Activated gamma-delta T cell treated with anti-CD3 and anti-CD28 coated beads, Interleukin-2, amount 50 U/mL, for 16 hours (primary cell): ENCODE data around the gene CD300LF.

Source experiments
- DNase-seq: peaks from one replicate; pipeline ENCODE4 v3.0.0-alpha.2; 2020; ENCODE audit warnings: low read depth

Gene CD300LF

GRCh38 chr17:74712756-74713155, at the start of gene CD300LF:
TSS of gene CD300LF (minus strand) at chr17:74712923. CDS start at chr17:74712866, 57 bp downstream.
- no peak for DNase-seq

GRCh38 chr17:74761931-74762330, 49.2 kb upstream of the CD300LF start:
- DNase-seq, result no peak

- DNase-seq, result no peak
Observed at GRCh38 chr17:74761419-74761818, 48.7 kb upstream of the CD300LF start.

- no peak for DNase-seq
Observed at GRCh38 chr17:74760404-74761105, 47.8 kb upstream of the CD300LF start.

- no peak for DNase-seq
Observed at GRCh38 chr17:74759941-74760340, 47.2 kb upstream of the CD300LF start.

GRCh38 chr17:74759243-74759801, 46.6 kb upstream of the CD300LF start:
- no peak for DNase-seq

- no peak for DNase-seq
Observed at GRCh38 chr17:74758848-74759168, 46.1 kb upstream of the CD300LF start.

- no peak for DNase-seq
Observed at GRCh38 chr17:74757931-74758847, 45.5 kb upstream of the CD300LF start.

- no peak for DNase-seq
Observed at GRCh38 chr17:74757502-74757901, 44.8 kb upstream of the CD300LF start.

- no peak for DNase-seq
Observed at GRCh38 chr17:74756891-74757290, 44.2 kb upstream of the CD300LF start.

GRCh38 chr17:74755533-74755932, 42.8 kb upstream of the CD300LF start:
- DNase-seq, result no peak

GRCh38 chr17:74754832-74755231, 42.1 kb upstream of the CD300LF start:
- DNase-seq, result no peak

- DNase-seq, result no peak
Observed at GRCh38 chr17:74752822-74753401, 40.2 kb upstream of the CD300LF start.

GRCh38 chr17:74752415-74752814, 39.7 kb upstream of the CD300LF start:
- DNase-seq, result no peak

- DNase-seq, result no peak
Observed at GRCh38 chr17:74750327-74751069, 37.8 kb upstream of the CD300LF start.

- no peak for DNase-seq
Observed at GRCh38 chr17:74750039-74750326, 37.3 kb upstream of the CD300LF start.

GRCh38 chr17:74749279-74750038, 36.7 kb upstream of the CD300LF start:
- no peak for DNase-seq

GRCh38 chr17:74748529-74749278, 36.0 kb upstream of the CD300LF start, which contains the start of gene NHERF1:
TSS of gene NHERF1 (plus strand) at chr17:74748628. CDS start at chr17:74748847, 219 bp downstream.
- peak; percentile 91 for DNase-seq

- DNase-seq, result no peak
Observed at GRCh38 chr17:74748279-74748528, 35.5 kb upstream of the CD300LF start.

- no peak for DNase-seq
Observed at GRCh38 chr17:74746922-74747321, 34.2 kb upstream of the CD300LF start.

- DNase-seq, result no peak
Observed at GRCh38 chr17:74746376-74746775, 33.7 kb upstream of the CD300LF start.
